Calu3 (cell line): ENCODE data around the gene GRIK1. TPM values are rescaled to one million over a fixed set of nuclear protein-coding genes. Genes with fewer than 3 reads are reported as not detected.

ENCODE experiments used
- BruUV-seq: library from RNA; stranded (reverse); fragments of 400-500 nt; replicated peaks from 2 replicates; lab custom pipeline; 2021; lab: Mats Ljungman, UMichigan
- CTCF ChIA-PET: fragments of 300-600 bp; sonication (Branson Sonifier 250); formaldehyde crosslinking; loops from one replicate; lab custom pipeline; 2022; ENCODE audit warnings: antibody characterized with exemption; lab: Charles Lee
- DNase-seq: peaks from one replicate; pipeline ENCODE4 v3.0.0; 2022
- H3K27ac Mint-ChIP-seq: one replicate; pipeline ENCODE4 v1.8.0; 2022; ENCODE audit warnings: mixed read lengths; ENCODE audit not compliant: unreplicated experiment
- H3K27me3 Mint-ChIP-seq: one replicate; pipeline ENCODE4 v1.8.0; 2022; ENCODE audit warnings: mixed read lengths; ENCODE audit not compliant: unreplicated experiment
- H3K36me3 Mint-ChIP-seq: one replicate; pipeline ENCODE4 v1.8.0; 2022; ENCODE audit warnings: mild to moderate bottlenecking, moderate library complexity, mixed read lengths; ENCODE audit not compliant: insufficient read depth, unreplicated experiment
- H3K4me1 Mint-ChIP-seq: one replicate; pipeline ENCODE4 v1.8.0; 2022; ENCODE audit warnings: mild to moderate bottlenecking, low read depth, mixed read lengths; ENCODE audit not compliant: unreplicated experiment
- H3K4me3 Mint-ChIP-seq: one replicate; pipeline ENCODE4 v1.8.0; 2022; ENCODE audit warnings: mild to moderate bottlenecking, low read depth, moderate library complexity, mixed read lengths; ENCODE audit not compliant: unreplicated experiment
- H3K9me3 Mint-ChIP-seq: one replicate; pipeline ENCODE4 v1.8.0; 2022; ENCODE audit warnings: low read depth, mixed read lengths; ENCODE audit not compliant: unreplicated experiment
- intact Hi-C: fragments of 100-400 bp; cut with micrococcal nuclease; formaldehyde crosslinking; loops from one replicate; pipeline ENCODE4 v1.10.0; 2022; ENCODE audit not compliant: unreplicated experiment
- total RNA-seq: library from RNA; stranded (reverse); gene quantifications from 2 replicates; pipeline ENCODE4 v1.2.3, GENCODE V29; 2022
- TF ChIP-seq, protein P1 (sequence below): fragments of 200-600 bp; IDR thresholded peaks from one replicate; pipeline ENCODE4 v1.8.0; 2022; ENCODE audit warnings: antibody characterized with exemption; ENCODE audit not compliant: unreplicated experiment

GRIK1 gene
- total RNA-seq, 1 experiment from 2014 or later: not detected

DNA sequence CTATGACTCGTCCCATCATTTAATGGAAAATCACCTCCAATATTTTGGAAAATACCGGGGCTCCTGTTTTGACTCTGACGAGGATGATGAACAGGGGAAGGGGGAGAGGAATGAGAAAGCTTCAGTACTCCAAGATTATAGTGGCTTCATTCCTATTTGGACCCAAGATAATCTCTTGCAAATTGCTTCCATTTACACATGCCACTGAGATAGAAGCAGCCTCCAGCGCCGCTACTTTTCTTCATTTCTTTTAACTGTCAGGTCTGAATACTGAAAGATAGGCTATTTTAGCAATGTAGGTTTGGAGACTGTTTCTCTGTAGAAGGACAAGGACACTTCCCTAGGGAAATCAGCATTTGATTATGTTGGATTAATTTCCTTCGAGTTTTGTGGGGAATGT is 565 bp upstream of the GRIK1 start:
- TF ChIP-seq, protein P1, sequence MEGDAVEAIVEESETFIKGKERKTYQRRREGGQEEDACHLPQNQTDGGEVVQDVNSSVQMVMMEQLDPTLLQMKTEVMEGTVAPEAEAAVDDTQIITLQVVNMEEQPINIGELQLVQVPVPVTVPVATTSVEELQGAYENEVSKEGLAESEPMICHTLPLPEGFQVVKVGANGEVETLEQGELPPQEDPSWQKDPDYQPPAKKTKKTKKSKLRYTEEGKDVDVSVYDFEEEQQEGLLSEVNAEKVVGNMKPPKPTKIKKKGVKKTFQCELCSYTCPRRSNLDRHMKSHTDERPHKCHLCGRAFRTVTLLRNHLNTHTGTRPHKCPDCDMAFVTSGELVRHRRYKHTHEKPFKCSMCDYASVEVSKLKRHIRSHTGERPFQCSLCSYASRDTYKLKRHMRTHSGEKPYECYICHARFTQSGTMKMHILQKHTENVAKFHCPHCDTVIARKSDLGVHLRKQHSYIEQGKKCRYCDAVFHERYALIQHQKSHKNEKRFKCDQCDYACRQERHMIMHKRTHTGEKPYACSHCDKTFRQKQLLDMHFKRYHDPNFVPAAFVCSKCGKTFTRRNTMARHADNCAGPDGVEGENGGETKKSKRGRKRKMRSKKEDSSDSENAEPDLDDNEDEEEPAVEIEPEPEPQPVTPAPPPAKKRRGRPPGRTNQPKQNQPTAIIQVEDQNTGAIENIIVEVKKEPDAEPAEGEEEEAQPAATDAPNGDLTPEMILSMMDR: no peak
- CTCF ChIA-PET: interaction anchor here (0.5 kb wide), 1 partner anchor 426 kb away, joined by 3 read pairs; no protein-coding TSS in a partner anchor
- no peaks in the 10 kb centered on the region for H3K36me3 Mint-ChIP-seq
- no TSS peak for BruUV-seq
- no peaks in the 10 kb centered on the region for H3K4me1 Mint-ChIP-seq
- intact Hi-C loops: loop anchor here (5.0 kb wide), 1 partner anchor 252 kb away; no protein-coding TSS in a partner anchor
- DNase-seq: no peak
- H3K27me3 Mint-ChIP-seq: peaks cover 26% of the 10 kb centered on the region
- no peak overlapping the region for H3K27ac Mint-ChIP-seq
- H3K4me3 Mint-ChIP-seq: peak overlapping the region; percentile 37
- no peaks in the 10 kb centered on the region for H3K9me3 Mint-ChIP-seq

DNA sequence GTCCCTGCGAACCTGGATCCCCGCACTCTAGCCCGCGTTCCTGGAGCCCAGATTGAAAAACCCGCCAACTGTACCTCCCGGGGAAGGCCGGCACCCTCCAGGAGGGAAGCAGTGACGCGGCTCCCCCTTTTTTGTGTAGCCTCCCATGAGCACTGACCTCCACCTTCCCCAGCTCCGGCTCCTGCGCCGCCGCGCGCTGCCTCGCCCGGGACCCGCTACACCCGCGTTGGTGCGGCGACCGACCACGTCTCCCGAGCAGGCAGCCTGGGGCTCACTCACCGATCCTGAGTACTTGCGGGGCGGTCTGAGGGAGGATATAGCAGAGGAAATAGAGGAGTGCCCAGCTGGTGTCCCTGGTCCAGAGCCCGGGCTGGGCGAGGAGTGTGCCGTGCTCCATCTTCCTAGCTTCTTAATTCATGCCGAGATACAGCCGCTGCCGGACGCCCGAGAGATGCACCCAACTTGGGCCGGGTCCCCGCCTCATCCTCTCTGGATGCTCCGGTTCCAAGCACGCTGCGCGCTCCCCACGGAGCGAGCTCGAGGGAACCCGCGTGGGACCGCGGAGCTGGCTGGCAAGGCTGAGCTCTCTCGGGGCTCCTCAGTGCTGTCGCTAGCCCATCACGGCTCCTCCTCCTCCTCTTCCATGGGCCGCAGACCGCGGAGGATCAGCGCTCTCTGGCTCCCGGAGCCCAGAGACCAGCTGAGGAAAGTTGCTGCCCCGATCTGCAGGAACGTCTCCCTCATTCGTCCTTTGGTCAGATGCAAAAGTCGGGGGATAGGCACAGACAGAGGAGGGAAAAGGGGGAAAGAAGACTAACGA is 482 bp downstream of the GRIK1 start:
- TF ChIP-seq, protein P1: no peak
- Mint-ChIP-seq H3K4me1 (no peaks in the 10 kb centered on the region), H3K36me3 (no peaks in the 10 kb centered on the region), H3K27ac (no peak overlapping the region), H3K4me3 (peak overlapping the region; percentile 37), H3K27me3 (peaks cover 26% of the 10 kb centered on the region), H3K9me3 (no peaks in the 10 kb centered on the region)
- CTCF ChIA-PET: interaction anchor here (0.6 kb wide), 1 partner anchor 599 kb away, joined by 4 read pairs; no protein-coding TSS in a partner anchor
- BruUV-seq: no TSS peak
- intact Hi-C loops: no loop called here
- no peak for DNase-seq

DNA sequence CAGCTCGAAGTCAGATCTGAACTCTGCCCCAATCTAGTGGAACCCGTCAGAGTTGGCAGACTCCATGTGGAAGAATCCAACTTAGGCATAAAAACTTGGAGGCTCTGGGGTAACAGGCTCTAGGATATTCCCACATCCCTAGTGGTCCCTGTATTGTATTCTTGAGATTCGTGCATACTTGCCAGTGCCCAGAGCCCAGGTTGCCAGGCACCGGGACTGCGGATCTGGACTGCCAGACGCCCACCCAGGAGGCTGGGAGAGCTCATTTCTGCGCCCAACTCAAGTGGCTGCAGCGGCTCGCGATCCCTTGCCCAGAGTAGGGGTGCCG is 1.1 kb downstream of the GRIK1 start:
- Mint-ChIP-seq H3K9me3 (no peaks in the 10 kb centered on the region), H3K4me3 (no peak overlapping the region), H3K27me3 (peaks cover 26% of the 10 kb centered on the region), H3K4me1 (no peaks in the 10 kb centered on the region), H3K27ac (no peak overlapping the region), H3K36me3 (no peaks in the 10 kb centered on the region)
- CTCF ChIA-PET: interaction anchor here (0.6 kb wide), 1 partner anchor 598 kb away, joined by 4 read pairs; no protein-coding TSS in a partner anchor
- DNase-seq: no peak
- TF ChIP-seq, protein P1: no peak
- no TSS peak for BruUV-seq
- intact Hi-C loops: no loop called here

DNA sequence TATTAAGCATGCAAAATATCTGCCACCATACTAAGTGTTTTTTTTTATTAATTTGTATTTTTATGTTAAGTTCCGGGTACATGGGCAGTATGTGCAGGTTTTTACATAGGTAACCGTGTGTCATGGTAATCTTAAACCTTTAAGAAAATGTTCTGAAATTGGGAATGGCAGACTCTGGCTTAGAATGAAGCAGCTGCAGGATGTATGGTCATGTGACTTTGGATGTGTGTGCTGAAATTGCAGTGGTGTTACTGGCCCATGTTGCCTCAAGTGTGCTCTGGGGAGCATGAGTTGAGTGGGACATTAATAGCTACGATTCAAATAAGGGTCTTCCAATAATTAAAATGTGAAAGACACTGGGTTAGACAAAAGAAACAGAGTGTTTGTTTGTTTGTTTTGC is 6.7 kb downstream of the GRIK1 start:
- no TSS peak for BruUV-seq
- H3K9me3 Mint-ChIP-seq: no peaks in the 10 kb centered on the region
- TF ChIP-seq, protein P1: no peak
- no peak overlapping the region for H3K4me3 Mint-ChIP-seq
- H3K27ac Mint-ChIP-seq: no peak overlapping the region
- no peaks in the 10 kb centered on the region for H3K4me1 Mint-ChIP-seq
- intact Hi-C loops: no loop called here
- no peak for DNase-seq
- CTCF ChIA-PET: no interaction called here
- H3K27me3 Mint-ChIP-seq: peaks cover 7% of the 10 kb centered on the region
- no peaks in the 10 kb centered on the region for H3K36me3 Mint-ChIP-seq
